ENCODE data around the gene SLC16A14.
"Not testable (repeated sequence)": the region's sequence is repeated elsewhere in the genome, so short reads cannot be mapped to it uniquely, and the experiment has no call there.

SLC16A14 gene, protein sequence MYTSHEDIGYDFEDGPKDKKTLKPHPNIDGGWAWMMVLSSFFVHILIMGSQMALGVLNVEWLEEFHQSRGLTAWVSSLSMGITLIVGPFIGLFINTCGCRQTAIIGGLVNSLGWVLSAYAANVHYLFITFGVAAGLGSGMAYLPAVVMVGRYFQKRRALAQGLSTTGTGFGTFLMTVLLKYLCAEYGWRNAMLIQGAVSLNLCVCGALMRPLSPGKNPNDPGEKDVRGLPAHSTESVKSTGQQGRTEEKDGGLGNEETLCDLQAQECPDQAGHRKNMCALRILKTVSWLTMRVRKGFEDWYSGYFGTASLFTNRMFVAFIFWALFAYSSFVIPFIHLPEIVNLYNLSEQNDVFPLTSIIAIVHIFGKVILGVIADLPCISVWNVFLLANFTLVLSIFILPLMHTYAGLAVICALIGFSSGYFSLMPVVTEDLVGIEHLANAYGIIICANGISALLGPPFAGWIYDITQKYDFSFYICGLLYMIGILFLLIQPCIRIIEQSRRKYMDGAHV

GRCh38 chr2:230068651-230069055, at the start of gene SLC16A14:
SLC16A14 (minus strand) TSS chr2:230068924; CDS start chr2:230059352, 9,572 bp downstream.
- DNase-seq (ENCODE audit: low spot score) = no peak

GRCh38 chr2:230106771-230107170, 38.0 kb upstream of the SLC16A14 start:
- no peak for DNase-seq (ENCODE audit: low spot score)

DNA sequence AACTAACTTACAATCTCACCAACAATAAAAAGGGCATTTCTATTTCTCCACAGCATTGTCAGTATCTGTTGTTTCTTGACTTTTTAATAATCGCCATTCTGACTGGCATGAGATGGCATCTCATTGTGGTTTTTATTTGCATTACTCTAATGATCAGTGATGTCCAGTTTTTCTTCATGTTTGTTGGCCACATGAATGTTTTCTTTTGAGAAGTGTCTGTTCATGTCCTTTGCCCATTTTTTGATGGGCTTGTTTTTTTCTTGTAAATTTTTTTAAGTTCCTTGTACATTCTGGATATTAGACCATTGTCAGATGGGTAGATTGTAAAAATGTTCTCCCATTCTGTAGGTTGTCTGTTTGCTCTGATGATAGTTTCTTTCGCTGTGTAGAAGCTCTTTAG, 33.2 kb upstream of the SLC16A14 start:
- not testable (repeated sequence) for DNase-seq (ENCODE audit: low spot score)

- no peak for DNase-seq (ENCODE audit: low spot score)
These were observed 29.1 kb upstream of the SLC16A14 start for GRCh38 chr2:230097841-230098240.

GRCh38 chr2:230097424-230097823, 28.7 kb upstream of the SLC16A14 start:
- DNase-seq (ENCODE audit: low spot score) = no peak

- no peak for DNase-seq (ENCODE audit: low spot score)
These were observed 22.2 kb upstream of the SLC16A14 start for GRCh38 chr2:230090967-230091366.

GRCh38 chr2:230085201-230085600, 16.5 kb upstream of the SLC16A14 start:
- DNase-seq (ENCODE audit: low spot score) = no peak

DNA sequence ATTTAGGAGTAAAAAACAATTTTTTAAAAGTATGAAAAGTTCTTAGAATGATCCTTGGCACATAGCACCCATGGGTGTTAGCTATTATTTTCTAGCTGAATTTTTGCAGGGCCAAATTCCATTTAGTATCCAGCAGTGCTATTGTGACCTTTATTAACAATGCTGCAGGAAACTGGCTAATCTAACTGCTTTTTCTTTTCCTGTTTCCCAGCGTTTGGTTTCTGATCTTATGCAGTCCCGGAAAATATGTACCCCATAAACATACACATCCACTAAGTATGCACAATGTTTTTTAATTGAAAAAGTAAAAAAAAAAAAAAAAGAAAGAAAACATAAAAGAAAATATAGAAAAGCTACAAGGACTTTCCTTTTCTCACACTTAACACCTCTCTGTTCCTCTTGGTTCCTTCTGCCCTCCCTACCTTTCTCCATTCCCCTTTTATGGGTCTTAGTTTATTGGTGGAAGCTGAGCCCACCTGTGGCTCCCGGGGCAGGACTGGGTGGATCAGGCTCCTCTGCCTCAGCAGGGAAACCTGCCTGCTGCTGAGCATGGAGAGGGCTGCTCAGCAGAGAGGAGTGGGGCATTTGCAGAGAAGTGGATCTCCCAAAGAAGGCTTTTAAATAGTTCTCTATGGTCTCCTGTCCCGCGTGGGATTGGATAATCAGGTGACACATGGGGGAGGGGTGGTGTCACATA, 9.3 kb upstream of the SLC16A14 start:
- no peak for DNase-seq (ENCODE audit: low spot score)

DNA sequence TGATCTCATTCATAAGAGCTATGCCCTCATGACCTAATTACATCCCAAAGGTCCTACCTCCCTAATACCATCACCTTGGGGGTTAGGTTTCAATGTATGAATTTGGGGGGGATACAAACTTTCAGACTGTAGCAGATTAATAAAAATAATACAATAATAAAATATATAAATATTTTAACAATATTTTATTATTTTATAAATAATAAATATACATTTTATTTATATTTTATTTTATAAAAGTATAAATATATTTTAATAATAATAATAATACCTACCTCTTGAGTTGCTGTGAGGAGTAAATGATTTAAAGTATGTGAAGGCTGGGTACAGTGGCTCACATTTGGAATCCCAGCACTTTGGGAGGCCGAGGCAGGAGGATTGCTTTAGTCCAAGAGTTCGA, 8.1 kb upstream of the SLC16A14 start:
- no peak for DNase-seq (ENCODE audit: low spot score)

GRCh38 chr2:230075988-230076631, 7.4 kb upstream of the SLC16A14 start:
- DNase-seq (ENCODE audit: low spot score) = no peak

DNA sequence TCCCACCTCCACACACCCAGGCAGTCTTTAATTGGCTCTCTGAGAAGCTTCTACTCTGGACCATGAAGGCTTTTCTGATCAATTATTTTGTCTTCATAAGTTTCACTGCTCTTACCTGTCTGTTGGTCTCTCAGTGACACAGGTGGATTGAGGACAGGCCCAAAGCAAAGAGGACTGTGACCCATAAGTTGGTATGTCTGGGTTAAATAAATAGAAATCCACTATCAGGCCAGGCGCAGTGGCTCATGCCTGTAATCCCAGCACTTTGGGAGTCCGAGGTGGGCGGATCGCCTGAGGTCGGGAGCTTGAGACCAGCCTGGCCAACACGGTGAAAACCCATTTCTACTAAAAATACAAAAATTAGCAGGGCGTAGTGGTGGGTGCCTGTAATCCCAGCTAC, 2.7 kb upstream of the SLC16A14 start:
- no peak for DNase-seq (ENCODE audit: low spot score)

DNA sequence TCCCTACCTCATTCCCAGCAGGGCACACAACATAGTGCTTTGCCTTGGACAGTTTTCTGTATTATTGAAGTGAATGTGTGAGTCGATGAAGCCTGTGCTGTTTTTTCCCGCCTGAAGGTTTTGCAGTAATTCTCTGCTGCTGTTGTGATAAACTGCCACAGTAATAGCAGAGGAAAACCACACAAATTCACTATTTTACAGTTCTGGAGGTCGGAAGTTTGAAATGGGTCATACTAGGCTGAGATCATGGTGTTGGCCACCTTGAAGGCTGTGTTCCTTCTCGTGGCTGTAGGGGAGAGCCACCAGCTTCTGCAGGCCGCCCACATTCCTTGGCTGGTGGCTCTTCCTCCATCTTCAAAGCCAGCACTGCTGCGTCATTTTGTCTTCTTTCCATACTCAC, 678 bp upstream of the SLC16A14 start:
- DNase-seq (ENCODE audit: low spot score) = no peak

DNA sequence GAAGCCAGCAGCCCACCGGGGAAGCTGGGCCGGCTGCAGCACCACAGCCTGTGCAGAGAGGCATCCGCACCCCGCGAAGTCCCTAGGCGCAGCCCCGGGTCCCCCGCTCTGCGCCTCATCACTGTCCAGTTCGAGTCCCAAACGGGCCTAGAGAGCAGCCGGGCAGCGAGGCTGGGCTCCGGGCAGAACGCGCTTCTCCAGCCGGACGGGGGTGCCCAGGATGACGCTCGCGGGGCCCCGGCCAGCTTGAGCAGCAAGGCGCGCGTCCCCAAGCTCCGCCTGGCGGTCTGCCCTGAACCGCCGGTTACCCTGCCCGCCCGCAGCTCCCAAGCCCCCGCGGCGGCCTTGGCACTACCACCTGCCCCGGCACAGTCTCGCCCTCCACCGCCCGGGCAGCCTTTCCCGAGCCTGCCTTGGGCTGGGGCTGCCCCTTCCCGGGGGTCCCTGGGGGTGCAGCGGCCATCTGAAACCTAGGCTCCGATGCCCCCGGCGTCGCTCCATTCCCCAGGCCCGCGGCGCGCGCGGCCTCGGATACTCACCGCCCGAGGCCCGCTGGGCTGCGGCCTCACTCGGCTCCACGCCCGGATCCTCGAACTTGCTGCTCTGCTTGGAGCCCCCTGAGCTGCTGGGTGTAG, 591 bp downstream of the SLC16A14 start:
- DNase-seq (ENCODE audit: low spot score) = peak; percentile 57

GRCh38 chr2:230060672-230061293, 7.9 kb downstream of the SLC16A14 start:
- DNase-seq (ENCODE audit: low spot score) = no peak

GRCh38 chr2:230053753-230054478, 14.8 kb downstream of the SLC16A14 start:
- DNase-seq (ENCODE audit: low spot score) = peak; percentile 27

DNA sequence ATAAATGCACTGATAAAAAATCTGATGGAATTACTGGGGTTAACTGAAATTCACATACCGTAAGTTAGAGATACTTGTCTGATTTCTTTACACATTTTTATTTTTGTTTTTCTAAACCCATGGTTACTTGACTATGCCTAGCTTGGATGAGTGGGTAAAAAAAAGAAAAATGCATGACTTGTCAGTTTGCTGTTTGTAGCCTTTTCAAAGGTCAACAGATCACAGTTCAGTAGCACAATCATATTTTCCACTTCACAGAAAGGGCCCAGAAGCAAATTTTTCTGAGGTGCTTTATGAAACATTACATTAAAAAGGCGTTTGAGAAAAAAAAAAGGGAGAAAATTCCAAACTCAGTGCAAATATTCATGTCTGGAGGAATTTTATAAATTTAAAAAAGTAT, 16.4 kb downstream of the SLC16A14 start:
- no peak for DNase-seq (ENCODE audit: low spot score)

DNA sequence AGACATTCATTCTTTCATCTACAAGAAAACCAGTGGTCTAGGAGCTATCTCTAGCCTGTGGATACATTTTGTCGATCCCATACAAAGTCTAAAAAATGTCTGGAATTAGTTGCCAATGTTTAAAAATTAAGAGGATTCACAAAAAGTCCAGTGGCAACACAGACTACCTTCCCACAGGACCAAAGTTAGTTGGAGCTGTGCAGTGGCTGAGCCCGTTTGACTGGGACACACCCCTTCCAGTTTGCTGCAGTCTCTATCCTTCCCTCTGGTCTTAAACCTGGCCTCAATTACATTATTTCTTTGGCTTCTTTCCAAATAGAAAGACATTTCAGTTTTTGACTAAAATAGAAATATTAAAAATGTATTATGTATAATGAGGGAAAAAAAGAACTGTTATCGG, 18.6 kb downstream of the SLC16A14 start:
- DNase-seq (ENCODE audit: low spot score) = no peak

- DNase-seq (ENCODE audit: low spot score) = no peak
These were observed 20.6 kb downstream of the SLC16A14 start for GRCh38 chr2:230048010-230048671.

DNA sequence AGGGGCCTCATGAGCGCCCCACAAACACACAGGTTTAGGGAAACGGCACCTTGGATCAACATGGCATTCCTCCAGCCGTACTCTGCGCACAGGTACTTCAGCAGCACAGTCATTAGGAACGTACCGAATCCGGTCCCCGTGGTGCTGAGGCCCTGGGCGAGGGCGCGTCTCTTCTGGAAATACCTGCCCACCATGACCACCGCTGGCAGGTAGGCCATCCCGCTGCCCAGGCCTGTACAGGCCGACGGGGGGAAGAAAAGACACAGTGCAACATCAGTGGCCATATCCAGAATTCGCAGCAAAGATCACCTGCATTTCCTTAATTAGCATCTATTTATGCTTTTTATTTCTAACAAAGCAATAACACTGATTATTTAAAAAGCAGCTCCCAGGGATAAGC, 22.2 kb downstream of the SLC16A14 start:
- no peak for DNase-seq (ENCODE audit: low spot score)

DNA sequence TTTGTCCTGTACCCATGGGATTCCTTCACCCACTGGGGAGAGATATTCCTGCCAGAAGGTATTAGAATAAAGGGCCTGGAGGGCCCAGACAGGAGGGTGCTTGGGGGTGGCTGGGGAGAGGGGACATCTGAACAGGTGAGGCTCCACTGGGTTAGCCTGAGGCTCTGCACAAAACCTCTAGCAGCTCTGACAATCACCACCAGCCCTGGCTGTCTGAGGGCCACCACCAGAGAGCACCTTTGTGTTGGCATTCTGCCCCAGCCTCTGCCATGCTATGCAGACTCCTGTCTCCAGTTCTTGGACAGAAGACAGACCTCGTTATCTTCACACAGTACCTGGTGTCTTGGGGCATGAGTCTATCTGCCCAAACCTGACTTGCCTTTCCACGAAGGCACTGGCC, 25.3 kb downstream of the SLC16A14 start:
- DNase-seq (ENCODE audit: low spot score) = no peak

DNA sequence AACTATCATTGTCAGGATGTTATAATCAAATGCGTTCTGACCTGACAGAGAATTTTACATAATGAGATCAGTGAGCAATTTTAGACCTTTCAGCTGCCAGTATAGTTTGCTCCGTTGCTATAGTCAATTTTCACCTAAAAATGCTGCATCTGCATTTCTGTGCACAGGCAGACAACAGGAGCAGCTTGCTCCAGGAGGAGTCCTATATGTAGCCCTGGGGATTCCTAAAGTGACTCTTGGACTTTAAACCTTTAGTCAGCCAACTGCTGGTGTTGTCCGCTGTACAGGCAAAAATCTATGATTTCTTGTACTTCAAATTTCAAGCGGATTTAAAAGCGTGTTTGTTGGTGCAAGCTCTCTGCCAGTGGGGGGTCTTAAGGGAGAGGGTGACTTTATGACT, 25.7 kb downstream of the SLC16A14 start:
- DNase-seq (ENCODE audit: low spot score) = no peak

Data from AG20443 (cell line).